HG02759 (cell line): ENCODE results near the gene STK11.

Experiments
- ATAC-seq: cut with Tn5 transposase; IDR thresholded peaks from one replicate; pipeline ENCODE4 v1.9.1; 2021; ENCODE audit warnings: mild to moderate bottlenecking, moderate library complexity; ENCODE audit not compliant: unreplicated experiment

Gene STK11

GRCh38 chr19:1224047-1224825 is 18.7 kb downstream of the STK11 start:
- no peak for ATAC-seq

DNA sequence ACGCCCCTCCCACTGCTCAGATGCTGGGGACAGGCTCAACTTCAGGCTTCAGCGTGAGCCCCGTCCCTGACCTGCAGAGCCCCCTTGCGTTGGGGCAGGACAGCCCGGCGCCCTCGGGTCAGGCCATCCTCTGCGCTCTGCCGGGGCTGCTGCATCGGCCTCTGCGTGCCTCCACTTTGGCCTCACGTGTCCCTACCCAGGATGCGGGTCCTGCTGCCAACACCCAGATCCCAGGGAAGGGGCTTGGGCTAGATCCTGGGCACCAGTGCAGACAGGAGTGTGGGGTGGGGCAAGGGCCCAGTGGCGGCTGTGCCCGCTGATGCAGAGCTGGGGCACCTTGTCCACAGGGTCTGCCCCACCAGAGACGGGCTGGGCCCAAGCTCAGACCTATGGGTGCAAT is 19.3 kb downstream of the STK11 start:
- ATAC-seq, result no peak

GRCh38 chr19:1225440-1226226 is 20.1 kb downstream of the STK11 start:
- no peak for ATAC-seq

GRCh38 chr19:1226227-1226518 is 20.6 kb downstream of the STK11 start:
- no peak for ATAC-seq

DNA sequence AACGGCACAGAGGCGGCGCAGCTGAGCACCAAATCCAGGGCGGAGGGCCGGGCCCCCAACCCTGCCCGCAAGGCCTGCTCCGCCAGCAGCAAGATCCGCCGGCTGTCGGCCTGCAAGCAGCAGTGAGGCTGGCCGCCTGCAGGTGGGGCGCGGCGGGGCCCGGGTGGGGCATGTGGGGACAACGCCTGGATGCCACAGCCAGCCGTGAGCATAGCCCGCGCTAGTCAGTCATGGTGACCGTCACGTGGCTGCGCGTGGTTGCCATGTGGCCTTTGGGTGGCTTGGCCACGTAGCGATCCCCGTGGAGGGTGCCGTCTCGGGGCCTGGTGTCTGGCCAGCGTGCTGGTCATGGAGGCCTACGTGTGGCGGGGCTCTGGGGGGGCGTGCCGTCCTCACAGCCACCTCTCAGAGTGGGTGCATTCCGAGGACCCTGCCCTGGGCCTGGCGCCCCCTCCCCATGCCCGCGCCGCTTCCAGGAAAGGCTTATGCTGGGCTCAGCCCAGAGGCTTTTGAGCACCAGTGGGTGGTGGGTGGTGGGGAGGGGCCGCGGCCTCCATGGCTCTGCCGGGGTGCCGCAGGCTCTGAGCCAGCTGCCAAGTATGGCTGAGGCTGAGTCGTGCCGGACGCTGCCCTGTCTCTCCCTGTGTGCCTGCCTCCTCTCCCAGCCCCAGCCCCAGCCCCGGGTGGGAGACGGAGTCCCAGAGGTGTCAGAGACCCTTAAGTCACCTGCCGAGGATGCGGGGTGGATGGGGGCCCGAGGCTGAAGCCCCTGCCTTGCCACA is 21.1 kb downstream of the STK11 start:
- no peak for ATAC-seq

- no peak for ATAC-seq
Observed at GRCh38 chr19:1227304-1228054, 21.9 kb downstream of the STK11 start.

DNA sequence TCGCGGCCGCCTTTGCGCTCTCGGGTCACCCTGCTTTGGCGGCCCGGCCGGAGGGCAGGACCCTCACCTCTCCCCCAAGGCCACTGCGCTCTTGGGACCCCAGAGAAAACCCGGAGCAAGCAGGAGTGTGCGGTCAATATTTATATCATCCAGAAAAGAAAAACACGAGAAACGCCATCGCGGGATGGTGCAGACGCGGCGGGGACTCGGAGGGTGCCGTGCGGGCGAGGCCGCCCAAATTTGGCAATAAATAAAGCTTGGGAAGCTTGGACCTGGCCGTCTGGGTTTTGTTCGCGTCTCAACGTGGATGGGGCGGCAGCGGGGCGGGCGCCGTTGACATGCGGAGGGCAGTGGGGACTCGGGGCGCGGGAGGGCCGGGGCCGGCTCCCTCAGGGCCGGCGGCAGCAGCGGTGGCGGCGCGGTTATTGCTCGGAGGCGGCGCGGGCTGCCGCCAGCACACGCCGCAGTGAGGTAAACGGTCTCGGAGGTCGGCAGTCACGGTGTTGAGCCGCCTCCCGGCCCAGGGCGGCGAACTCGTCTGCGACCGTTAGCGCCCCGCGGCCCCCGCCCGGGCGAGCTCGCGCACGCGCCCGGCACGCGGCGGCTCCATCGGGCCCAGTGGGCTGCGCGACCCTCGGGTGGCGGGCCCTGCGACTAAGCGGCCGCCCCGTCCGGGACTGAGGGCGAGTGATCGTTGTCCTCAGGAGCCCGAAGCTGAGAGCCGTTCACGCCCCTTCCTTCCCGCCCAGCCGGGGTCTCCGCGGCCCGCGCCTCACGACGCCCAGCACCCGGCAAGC is 22.8 kb downstream of the STK11 start:
- no peak for ATAC-seq

GRCh38 chr19:1229056-1229923 is 23.7 kb downstream of the STK11 start:
- ATAC-seq, result no peak

GRCh38 chr19:1229924-1230782 is 24.6 kb downstream of the STK11 start:
- ATAC-seq, result no peak

GRCh38 chr19:1230783-1231489 is 25.4 kb downstream of the STK11 start:
- no peak for ATAC-seq

DNA sequence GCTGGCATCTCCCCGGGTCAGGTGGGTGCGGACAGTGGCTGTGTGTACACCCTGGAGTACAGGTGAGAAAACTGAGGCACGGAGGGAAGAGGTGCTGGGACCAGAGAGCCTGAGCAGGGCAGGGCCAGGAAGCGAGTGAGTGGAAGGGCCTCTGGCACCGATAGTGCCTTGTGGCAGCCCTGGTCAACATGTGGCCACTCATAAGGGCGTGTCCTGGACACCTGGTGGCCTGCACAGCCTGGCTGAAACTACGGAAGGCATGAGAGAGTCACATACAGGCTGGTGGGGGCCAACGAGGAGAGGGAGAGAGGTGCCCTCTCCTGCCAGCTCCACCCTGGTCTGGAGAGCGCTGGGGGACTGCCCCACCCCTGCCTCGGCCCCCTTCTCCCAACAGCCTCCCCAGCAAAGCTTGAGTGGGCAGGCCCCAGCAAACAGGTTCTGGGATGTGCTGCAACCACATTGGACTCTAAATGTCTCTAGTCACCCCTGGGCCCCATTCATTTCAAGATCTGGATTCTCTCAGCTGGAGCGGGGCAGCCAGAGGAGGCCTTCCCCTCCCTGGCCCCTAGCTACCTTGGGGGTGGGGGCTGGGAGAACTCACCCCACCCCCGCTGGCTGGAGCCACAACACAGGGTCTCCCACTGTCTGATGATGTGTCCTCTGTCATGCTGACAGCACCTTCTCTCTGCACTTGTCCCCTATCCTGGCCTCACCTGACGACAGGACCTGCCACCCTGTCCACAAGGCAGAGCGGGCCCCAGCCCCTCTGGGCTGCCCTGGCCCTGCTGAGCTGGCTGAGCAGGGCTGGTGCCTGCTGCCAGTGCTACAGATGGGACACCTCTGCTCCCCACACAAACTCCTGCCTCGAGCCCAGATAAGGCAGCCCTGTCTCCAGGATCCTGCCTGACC is 26.4 kb downstream of the STK11 start:
- ATAC-seq, result no peak

- ATAC-seq, result no peak
Observed at GRCh38 chr19:1232652-1233072, 27.1 kb downstream of the STK11 start.

- no peak for ATAC-seq
Observed at GRCh38 chr19:1233115-1233667, 27.6 kb downstream of the STK11 start.

GRCh38 chr19:1234051-1234954 is 28.7 kb downstream of the STK11 start:
- no peak for ATAC-seq

DNA sequence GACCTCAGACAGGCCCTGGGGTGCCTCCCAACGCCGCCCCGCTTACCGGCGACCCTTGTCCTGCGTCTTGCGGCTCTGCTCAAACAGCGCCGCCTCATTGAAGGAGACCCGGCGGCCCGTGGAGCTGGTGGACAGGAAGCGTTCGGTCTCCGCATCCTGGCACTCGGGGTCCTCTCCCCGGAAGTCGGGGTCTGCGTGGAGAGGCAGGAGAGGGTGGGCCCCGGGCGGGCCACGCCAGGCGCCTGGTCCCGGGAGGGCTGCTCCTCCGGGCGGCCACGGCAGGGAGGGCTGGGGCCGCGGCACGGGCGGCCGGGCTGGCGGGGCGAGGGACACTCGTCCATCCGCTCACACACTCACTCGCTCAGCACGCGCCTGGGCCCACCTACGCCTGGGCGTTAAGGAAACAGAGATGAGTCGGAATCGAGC is 29.4 kb downstream of the STK11 start:
- ATAC-seq, result no peak
